Testis (tissue), 3 donors: Measurements from ENCODE around the gene GRB7. TPM values are rescaled to one million over a fixed set of nuclear protein-coding genes. Genes with fewer than 3 reads are reported as not detected.

Experiments
- DNase-seq: peaks from one replicate; pipeline ENCODE4 v3.0.0-alpha.2; 2019
- H3K27ac ChIP-seq, 2 donors: fragments of 200-600 bp; sonication (generic); one replicate each; pipeline ENCODE4 v1.5.1; 2019
- H3K27me3 ChIP-seq: fragments of 200-600 bp; sonication (generic); one replicate; pipeline ENCODE4 v1.5.1; 2019
- H3K36me3 ChIP-seq: fragments of 200-600 bp; sonication (generic); one replicate; pipeline ENCODE4 v1.5.1; 2017; ENCODE audit warnings: low read depth; ENCODE audit errors: missing control alignments
- H3K4me1 ChIP-seq: fragments of 200-600 bp; sonication (generic); one replicate; pipeline ENCODE4 v1.5.1; 2019
- H3K4me3 ChIP-seq, 2 donors: fragments of 200-600 bp; sonication (generic); one replicate each; pipeline ENCODE4 v1.5.1; 2017 to 2019
- H3K9me3 ChIP-seq: fragments of 200-600 bp; sonication (generic); one replicate; pipeline ENCODE4 v1.5.1; 2017
- CTCF ChIP-seq, 3 experiments: fragments of 450-650 bp in 2 of 3; fragments of 200-600 bp in 1 of 3; sonication (generic) in 1 of 3; IDR thresholded peaks; one replicate each; pipeline ENCODE4 v1.5.1; 2016 to 2019; ENCODE audit warnings: antibody characterized with exemption in 3 of 3, mild to moderate bottlenecking in 2 of 3, moderate library complexity in 1 of 3
- POLR2A ChIP-seq: fragments of 450-650 bp; IDR thresholded peaks from one replicate; pipeline ENCODE4 v1.6.1; 2017; ENCODE audit warnings: antibody characterized with exemption, mild to moderate bottlenecking, moderate library complexity
- WGBS, 2 donors: methylation state at CpG; one replicate each; pipeline ENCODE4 v1.1.5; 2018; 5-methylcytosine and 5-hydroxymethylcytosine counted together
- intact Hi-C: fragments of 100-400 bp; cut with DNase I; formaldehyde crosslinking; loops from one replicate; pipeline ENCODE4 v1.15.1; 2023; ENCODE audit warnings: low total_unique reads
- polyA plus RNA-seq: library from polyadenylated mRNA; stranded (reverse); fragments of 350-450 nt; fragmentation: Illumina TruSeq; extraction: RNeasy Lipid Tissue Mini Kit (QIAGEN cat#74804); gene quantifications from one replicate; pipeline ENCODE4 v1.2.3, GENCODE V29; 2014; ENCODE audit warnings: low read depth, low replicate concordance; ENCODE audit not compliant: insufficient read depth
- total RNA-seq, 2 donors: library from RNA; depleted of rRNA; stranded (reverse); fragments of >200 nt; gene quantifications; one replicate each; pipeline ENCODE4 v1.2.3, GENCODE V29; 2016

The GRB7 gene
- total and polyA plus RNA-seq, 3 donors from 2014 or later = 2.1 to 3.7 (median 2.9) TPM

- 71 to 73% methylated on average over 15 to 18 of the region's 18 CpGs for WGBS, 2 donors
Measured at GRCh38 chr17:39742126-39742855, 4.6 kb downstream of the GRB7 start.

GRCh38 chr17:39742856-39743436 is 5.2 kb downstream of the GRB7 start:
- intact Hi-C loops = no loop called here
- DNase-seq = no peak
- 62 to 92% methylated on average over 13 to 21 of the region's 21 CpGs for WGBS, 2 donors
- peaks cover 26% of the 10 kb centered on the region for H3K4me1 ChIP-seq
- H3K4me3 ChIP-seq = no peak overlapping the region
- no peak overlapping the region for H3K27ac ChIP-seq
- no peaks in the 10 kb centered on the region for H3K36me3 ChIP-seq
- no peaks in the 10 kb centered on the region for H3K27me3 ChIP-seq
- no peaks in the 10 kb centered on the region for H3K9me3 ChIP-seq
- no peak for TF ChIP-seq CTCF (IDR thresholded peaks at IDR 0.05)
- TF ChIP-seq POLR2A = no peak

More at GRCh38 chr17:39742126-39742855, 4.6 kb downstream of the GRB7 start:
- no peak for DNase-seq
- H3K27ac ChIP-seq = no peak overlapping the region
- TF ChIP-seq CTCF (IDR thresholded peaks at IDR 0.05) (no peak), POLR2A (no peak)
- intact Hi-C loops = no loop called here
- H3K4me3 ChIP-seq = no peak overlapping the region
- H3K4me1 ChIP-seq = peaks cover 30% of the 10 kb centered on the region
- H3K27me3 ChIP-seq = no peaks in the 10 kb centered on the region
- no peaks in the 10 kb centered on the region for H3K36me3 ChIP-seq
- H3K9me3 ChIP-seq = no peaks in the 10 kb centered on the region

GRCh38 chr17:39744075-39744835 is 6.5 kb downstream of the GRB7 start:
- Histone ChIP-seq H3K27me3 (no peaks in the 10 kb centered on the region), H3K4me3 (no peak overlapping the region), H3K27ac (no peak overlapping the region), H3K9me3 (no peaks in the 10 kb centered on the region), H3K4me1 (peaks cover 13% of the 10 kb centered on the region), H3K36me3 (no peaks in the 10 kb centered on the region)
- no peak for DNase-seq
- WGBS, 2 donors = 82 to 86% methylated on average over 5 to 16 of the region's 16 CpGs
- TF ChIP-seq CTCF (IDR thresholded peaks at IDR 0.05) = no peak
- no peak for TF ChIP-seq POLR2A
- intact Hi-C loops = no loop called here

- intact Hi-C loops = loop anchor here (5.0 kb wide), 1 partner anchor 118 kb away; the partner anchor contains the start of gene PPP1R1B
- H3K4me1 ChIP-seq = peaks cover 9% of the 10 kb centered on the region
- H3K9me3 ChIP-seq = no peaks in the 10 kb centered on the region
- H3K27me3 ChIP-seq = no peaks in the 10 kb centered on the region
- no peak for DNase-seq
- H3K4me3 ChIP-seq = no peak overlapping the region
- WGBS, 2 donors = 86 to 91% methylated on average over 4 to 8 of the region's 8 CpGs
- no peaks in the 10 kb centered on the region for H3K36me3 ChIP-seq
- TF ChIP-seq CTCF (IDR thresholded peaks at IDR 0.05) (no peak), POLR2A (no peak)
- H3K27ac ChIP-seq = no peak overlapping the region
Measured at GRCh38 chr17:39744836-39745215, 7.1 kb downstream of the GRB7 start.
